ENCODE measurements around the gene PPFIA2. TPM values are rescaled to one million over a fixed set of nuclear protein-coding genes. Genes with fewer than 3 reads are reported as not detected.

PPFIA2 gene
- polyA plus RNA-seq, 1 donor (not counting 4 experiments of a cell fraction or from before 2014, with no cell fraction given), result not detected

GRCh38 chr12:81718616-81719015, 40.5 kb downstream of the PPFIA2 start:
- Histone ChIP-seq H3K79me2 (ENCODE audit: control insufficient read depth, insufficient read depth, low read length) (no peaks in the 10 kb centered on the region), H3K9me3 (ENCODE audit: control insufficient read depth, low read depth, low read length) (no peaks in the 10 kb centered on the region), H3K36me3 (ENCODE audit: control insufficient read depth in 2 of 2, extremely low read depth in 1 of 2, insufficient read depth in 2 of 2, low read length in 2 of 2) (no peaks in the 10 kb centered on the region), H4K20me1 (ENCODE audit: control insufficient read depth, extremely low read depth, insufficient read depth, low read length) (no peaks in the 10 kb centered on the region), H3K27me3 (ENCODE audit: control insufficient read depth, extremely low read depth, insufficient read depth, low read length) (no peaks in the 10 kb centered on the region), H3K9ac (ENCODE audit: control insufficient read depth, extremely low read depth, insufficient read depth, low read length) (no peak overlapping the region), H3K4me1 (ENCODE audit: control insufficient read depth, extremely low read depth, insufficient read depth, low read length) (no peaks in the 10 kb centered on the region), H3K27ac (ENCODE audit: control insufficient read depth, insufficient read depth, low read length) (no peak overlapping the region), H3K4me3 (ENCODE audit: control insufficient read depth in 2 of 3, extremely low read depth in 1 of 3, insufficient read depth in 2 of 3, low read depth in 1 of 3, low read length in 3 of 3) (no peak overlapping the region), H3K9me1 (ENCODE audit: control insufficient read depth, extremely low read depth, insufficient read depth, low read length) (no peaks in the 10 kb centered on the region), H2AFZ (ENCODE audit: control insufficient read depth, low read length) (no peak overlapping the region), H3K4me2 (ENCODE audit: control insufficient read depth, extremely low read depth, insufficient read depth, low read depth, low read length) (no peak overlapping the region)
- TF ChIP-seq EZH2 (IDR thresholded peaks at IDR 0.05; ENCODE audit: low read length) (no peak), CTCF (optimal IDR thresholded peaks at IDR 0.05 in 1 of 3, IDR thresholded peaks at IDR 0.05 in 1 of 3, conservative IDR thresholded peaks at IDR 0.05 in 1 of 3; ENCODE audit: extremely low read depth in 1 of 3, insufficient read depth in 2 of 3, low read length in 3 of 3) (no peak)
- dilution Hi-C loops (cut with MboI; ENCODE audit: extremely low pct_ligation_motif_present, low sequenced_read_pairs), result no loop called here
- peak; percentile 59 for FAIRE-seq
- no peak for DNase-seq (ENCODE audit: low read depth, low spot score)

GRCh38 chr12:81712536-81712935, 46.6 kb downstream of the PPFIA2 start:
- Histone ChIP-seq H3K79me2 (ENCODE audit: control insufficient read depth, insufficient read depth, low read length) (no peaks in the 10 kb centered on the region), H3K9me1 (ENCODE audit: control insufficient read depth, extremely low read depth, insufficient read depth, low read length) (no peaks in the 10 kb centered on the region), H3K4me2 (ENCODE audit: control insufficient read depth, extremely low read depth, insufficient read depth, low read depth, low read length) (no peak overlapping the region), H4K20me1 (ENCODE audit: control insufficient read depth, extremely low read depth, insufficient read depth, low read length) (no peaks in the 10 kb centered on the region), H3K36me3 (ENCODE audit: control insufficient read depth in 2 of 2, extremely low read depth in 1 of 2, insufficient read depth in 2 of 2, low read length in 2 of 2) (no peaks in the 10 kb centered on the region), H3K27me3 (ENCODE audit: control insufficient read depth, extremely low read depth, insufficient read depth, low read length) (no peaks in the 10 kb centered on the region), H3K9me3 (ENCODE audit: control insufficient read depth, low read depth, low read length) (no peaks in the 10 kb centered on the region), H3K9ac (ENCODE audit: control insufficient read depth, extremely low read depth, insufficient read depth, low read length) (no peak overlapping the region), H3K27ac (ENCODE audit: control insufficient read depth, insufficient read depth, low read length) (no peak overlapping the region), H3K4me3 (ENCODE audit: control insufficient read depth in 2 of 3, extremely low read depth in 1 of 3, insufficient read depth in 2 of 3, low read depth in 1 of 3, low read length in 3 of 3) (no peak overlapping the region), H2AFZ (ENCODE audit: control insufficient read depth, low read length) (no peak overlapping the region), H3K4me1 (ENCODE audit: control insufficient read depth, extremely low read depth, insufficient read depth, low read length) (no peaks in the 10 kb centered on the region)
- FAIRE-seq (no peak), DNase-seq (ENCODE audit: low read depth, low spot score) (no peak)
- dilution Hi-C loops (cut with MboI; ENCODE audit: extremely low pct_ligation_motif_present, low sequenced_read_pairs), result no loop called here
- TF ChIP-seq CTCF (optimal IDR thresholded peaks at IDR 0.05 in 1 of 3, IDR thresholded peaks at IDR 0.05 in 1 of 3, conservative IDR thresholded peaks at IDR 0.05 in 1 of 3; ENCODE audit: extremely low read depth in 1 of 3, insufficient read depth in 2 of 3, low read length in 3 of 3), result no peak
- TF ChIP-seq EZH2 (IDR thresholded peaks at IDR 0.05; ENCODE audit: low read length), result no peak
